Breast epithelium (tissue), 4 donors: ENCODE data around the gene B4GALNT4. TPM values are rescaled to one million over a fixed set of nuclear protein-coding genes. Genes with fewer than 3 reads are reported as not detected.
"Not testable (repeated sequence)": the region's sequence is repeated elsewhere in the genome, so short reads cannot be mapped to it uniquely, and the experiment has no call there.

ENCODE experiments used
- DNase-seq, 2 donors: peaks; one replicate each; pipeline ENCODE4 v3.0.0-alpha.2; 2019; ENCODE audit warnings: low spot score in 2 of 2
- H3K27ac ChIP-seq, 2 donors: fragments of 200-600 bp; sonication (generic) in 1 of 2; one replicate each; pipeline ENCODE4 v1.5.1; 2016 to 2019; ENCODE audit warnings: mild to moderate bottlenecking in 1 of 2
- H3K27me3 ChIP-seq, 2 donors: fragments of 200-600 bp; sonication (generic) in 1 of 2; one replicate each; pipeline versions ENCODE4 v1.5.1 to v1.6.0; 2017 to 2019; ENCODE audit warnings: control low read depth in 1 of 2, mild to moderate bottlenecking in 1 of 2
- H3K36me3 ChIP-seq: fragments of 200-600 bp; one replicate; pipeline ENCODE4 v1.5.1; 2019
- H3K4me1 ChIP-seq, 2 donors: fragments of 200-600 bp; sonication (generic); one replicate each; pipeline ENCODE4 v1.5.1; 2016 to 2019; ENCODE audit warnings: control low read depth in 1 of 2
- H3K4me3 ChIP-seq, 3 donors: fragments of 200-600 bp; sonication (generic); 1 replicate in 2 of 3; 2 replicates in 1 of 3; pipeline ENCODE4 v1.5.1; 2016 to 2019; ENCODE audit warnings: mild to moderate bottlenecking in 3 of 3, moderate library complexity in 2 of 3
- H3K9me3 ChIP-seq, 2 donors: fragments of 200-600 bp; sonication (generic) in 1 of 2; one replicate each; pipeline ENCODE4 v1.5.1; 2016 to 2019; ENCODE audit warnings: control low read depth in 1 of 2
- POLR2A ChIP-seq: fragments of 450-650 bp; IDR thresholded peaks from one replicate; pipeline ENCODE4 v1.6.1; 2016; ENCODE audit warnings: antibody characterized with exemption, mild to moderate bottlenecking, moderate library complexity
- POLR2AphosphoS5 ChIP-seq, 3 donors: sonication (generic); formaldehyde crosslinking; IDR thresholded peaks; one replicate each; pipeline ENCODE4 v1.6.1; 2017; ENCODE audit warnings: antibody characterized with exemption in 3 of 3
- intact Hi-C: fragments of 100-400 bp; cut with DNase I; formaldehyde crosslinking; loops from one replicate; pipeline ENCODE4 v1.15.1; 2023; ENCODE audit warnings: low total_unique reads
- total RNA-seq, 3 donors: library from RNA; depleted of rRNA; stranded (reverse); fragments of >200 nt; gene quantifications; one replicate each; pipeline ENCODE4 v1.1.0, GENCODE V29; 2016
- TF ChIP-seq, protein P1 (sequence below), 3 donors: fragments of 450-650 bp; IDR thresholded peaks; one replicate each; pipeline ENCODE4 v1.5.1; 2016 to 2017; ENCODE audit warnings: antibody characterized with exemption in 3 of 3, mild to moderate bottlenecking in 3 of 3, moderate library complexity in 3 of 3

The B4GALNT4 gene
- total RNA-seq, 3 donors from 2014 or later, result 0.48 to 11.3 (median 8.2) TPM

- peak in 1 of 2 donors; percentile 69 for DNase-seq
- TF ChIP-seq POLR2A (peak; percentile 7), POLR2AphosphoS5 (IDR thresholded peaks at IDR 0.05) (peak in 2 of 3 donors; percentile 28 to 44)
- TF ChIP-seq, protein P1, sequence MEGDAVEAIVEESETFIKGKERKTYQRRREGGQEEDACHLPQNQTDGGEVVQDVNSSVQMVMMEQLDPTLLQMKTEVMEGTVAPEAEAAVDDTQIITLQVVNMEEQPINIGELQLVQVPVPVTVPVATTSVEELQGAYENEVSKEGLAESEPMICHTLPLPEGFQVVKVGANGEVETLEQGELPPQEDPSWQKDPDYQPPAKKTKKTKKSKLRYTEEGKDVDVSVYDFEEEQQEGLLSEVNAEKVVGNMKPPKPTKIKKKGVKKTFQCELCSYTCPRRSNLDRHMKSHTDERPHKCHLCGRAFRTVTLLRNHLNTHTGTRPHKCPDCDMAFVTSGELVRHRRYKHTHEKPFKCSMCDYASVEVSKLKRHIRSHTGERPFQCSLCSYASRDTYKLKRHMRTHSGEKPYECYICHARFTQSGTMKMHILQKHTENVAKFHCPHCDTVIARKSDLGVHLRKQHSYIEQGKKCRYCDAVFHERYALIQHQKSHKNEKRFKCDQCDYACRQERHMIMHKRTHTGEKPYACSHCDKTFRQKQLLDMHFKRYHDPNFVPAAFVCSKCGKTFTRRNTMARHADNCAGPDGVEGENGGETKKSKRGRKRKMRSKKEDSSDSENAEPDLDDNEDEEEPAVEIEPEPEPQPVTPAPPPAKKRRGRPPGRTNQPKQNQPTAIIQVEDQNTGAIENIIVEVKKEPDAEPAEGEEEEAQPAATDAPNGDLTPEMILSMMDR (IDR thresholded peaks at IDR 0.05), result no peak
- intact Hi-C loops, result no loop called here
- no peaks in the 10 kb centered on the region for H3K9me3 ChIP-seq
- H3K4me3 ChIP-seq, result peak overlapping the region in 1 of 3 donors; percentile 50
- peaks cover 0 to 13% of the 10 kb centered on the region in 2 donors for H3K4me1 ChIP-seq
- H3K36me3 ChIP-seq, result no peaks in the 10 kb centered on the region
- peak overlapping the region; percentile 83 to 96 for H3K27ac ChIP-seq
- no peaks in the 10 kb centered on the region for H3K27me3 ChIP-seq
These were observed 42.3 kb upstream of the B4GALNT4 start for GRCh38 chr11:326842-327580.

- Histone ChIP-seq H3K4me3 (no peak overlapping the region), H3K4me1 (peaks cover 0 to 13% of the 10 kb centered on the region in 2 donors), H3K27me3 (no peaks in the 10 kb centered on the region), H3K9me3 (no peaks in the 10 kb centered on the region), H3K27ac (peak overlapping the region; percentile 83 to 96), H3K36me3 (no peaks in the 10 kb centered on the region)
- TF ChIP-seq, protein P1 (IDR thresholded peaks at IDR 0.05), result no peak
- no peak for TF ChIP-seq POLR2A
- TF ChIP-seq POLR2AphosphoS5 (IDR thresholded peaks at IDR 0.05), result no peak
- no peak for DNase-seq
- intact Hi-C loops, result no loop called here
These were observed 41.7 kb upstream of the B4GALNT4 start for GRCh38 chr11:327581-327923.

DNA sequence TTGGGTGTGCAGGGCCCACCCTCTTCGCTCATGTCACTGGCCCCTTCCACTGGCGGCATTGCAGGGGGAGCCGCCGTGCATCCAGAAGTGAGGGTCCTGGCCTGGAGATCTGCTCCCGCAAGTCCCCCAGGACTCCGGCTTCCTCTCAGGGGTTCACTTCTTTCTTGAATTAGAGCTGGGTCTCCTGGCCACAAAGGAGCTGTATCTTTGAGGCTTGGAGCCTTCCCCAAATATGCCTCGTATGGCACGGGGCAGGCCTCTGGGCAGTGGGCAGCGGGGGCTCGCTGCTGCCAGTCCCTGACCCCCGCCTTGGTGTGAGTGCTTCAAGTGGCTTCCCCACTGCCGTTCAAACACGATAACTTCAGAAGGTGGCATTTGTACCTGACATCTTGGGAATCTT lies 41.3 kb upstream of the B4GALNT4 start:
- no peaks in the 10 kb centered on the region for H3K27me3 ChIP-seq
- peaks cover 0 to 13% of the 10 kb centered on the region in 2 donors for H3K4me1 ChIP-seq
- no peak overlapping the region for H3K27ac ChIP-seq
- intact Hi-C loops, result no loop called here
- H3K9me3 ChIP-seq, result no peaks in the 10 kb centered on the region
- H3K36me3 ChIP-seq, result no peaks in the 10 kb centered on the region
- TF ChIP-seq, protein P1 (IDR thresholded peaks at IDR 0.05), result no peak
- TF ChIP-seq POLR2A (no peak), POLR2AphosphoS5 (IDR thresholded peaks at IDR 0.05) (no peak)
- DNase-seq, result no peak
- no peak overlapping the region for H3K4me3 ChIP-seq

DNA sequence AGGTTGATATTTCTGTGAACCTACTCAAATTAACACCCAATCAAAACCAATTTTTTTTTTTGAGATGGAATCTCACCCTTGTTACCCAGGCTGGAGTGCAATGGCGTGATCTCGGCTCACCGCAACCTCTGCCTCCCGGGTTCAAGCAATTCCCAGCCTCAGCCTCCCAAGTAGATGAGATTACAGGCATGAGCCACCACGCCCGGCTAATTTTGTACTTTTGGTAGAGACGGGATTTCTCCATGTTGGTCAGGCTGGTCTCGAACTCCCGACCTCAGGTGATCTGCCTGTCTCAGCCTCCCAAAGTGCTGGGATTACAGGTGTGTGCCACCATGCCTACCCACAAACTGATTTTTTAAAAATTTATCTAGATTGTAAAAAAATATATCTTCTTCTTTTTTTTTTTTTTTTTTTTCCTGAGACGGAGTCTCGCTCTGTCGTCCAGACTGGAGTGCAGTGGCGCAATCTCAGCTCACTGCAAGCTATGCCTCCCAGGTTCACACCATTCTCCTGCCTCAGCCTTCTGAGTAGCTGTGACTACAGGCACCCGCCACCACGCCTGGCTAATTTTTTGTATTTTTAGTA lies 40.7 kb upstream of the B4GALNT4 start:
- H3K9me3 ChIP-seq, H3K27ac ChIP-seq, H3K36me3 ChIP-seq, H3K4me3 ChIP-seq, intact Hi-C loops, DNase-seq, H3K27me3 ChIP-seq: not testable (repeated sequence)
- peaks cover 0 to 13% of the 10 kb centered on the region in 2 donors for H3K4me1 ChIP-seq

DNA sequence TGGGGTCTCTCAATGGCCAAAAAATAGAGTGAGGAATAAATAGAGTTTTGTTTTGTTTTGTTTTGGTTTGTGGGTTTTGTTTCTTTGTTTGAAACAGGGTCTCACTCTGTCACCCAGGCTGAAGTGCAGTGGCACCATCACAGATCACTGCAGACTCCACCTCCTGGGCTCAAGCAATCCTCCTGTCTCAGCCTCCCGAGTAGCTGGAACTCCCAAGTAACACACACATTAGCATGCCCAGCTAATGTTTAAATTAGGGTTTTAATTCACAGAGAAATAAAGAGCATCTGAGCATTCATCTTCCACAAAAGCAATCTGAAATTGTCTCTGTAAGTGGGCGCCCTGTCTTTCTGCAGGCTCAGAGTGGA lies 39.4 kb upstream of the B4GALNT4 start:
- Histone ChIP-seq H3K27ac (no peak overlapping the region), H3K36me3 (no peaks in the 10 kb centered on the region), H3K9me3 (no peaks in the 10 kb centered on the region), H3K4me1 (peaks cover 0 to 13% of the 10 kb centered on the region in 2 donors), H3K27me3 (no peaks in the 10 kb centered on the region), H3K4me3 (no peak overlapping the region)
- intact Hi-C loops, result no loop called here
- TF ChIP-seq POLR2AphosphoS5 (IDR thresholded peaks at IDR 0.05), result no peak
- TF ChIP-seq, protein P1 (IDR thresholded peaks at IDR 0.05), result no peak
- TF ChIP-seq POLR2A, result no peak
- no peak for DNase-seq
